ENCODE data around the gene TRPM2. TPM values are rescaled to one million over a fixed set of nuclear protein-coding genes. Genes with fewer than 3 reads are reported as not detected.

TRPM2 gene
- total and polyA plus RNA-seq, 2 of the 13 experiments (the other 11 are each of a cell fraction or from before 2014, with no cell fraction given), result 0.07 to 0.20 TPM

- TF ChIP-seq EP300 (IDR thresholded peaks at IDR 0.05; ENCODE audit: low read depth in 2 of 2, low read length in 2 of 2) (0 out of 4 replicates have a peak, but pooled peaks of 1 of the 2 experiments have one; percentile 3), EP300 (CRISPR knock-in tag; IDR thresholded peaks at IDR 0.05; ENCODE audit: borderline replicate concordance) (no peak; the same call in 1 of the 2 replicates), NKX3-1 (CRISPR knock-in tag; IDR thresholded peaks at IDR 0.05) (no peak), ZNF629 (CRISPR knock-in tag; conservative IDR thresholded peaks at IDR 0.05) (0 out of 2 replicates have a peak, but pooled peaks have one; percentile 30), ZHX2 (IDR thresholded peaks at IDR 0.05; ENCODE audit: low read depth) (peak; percentile 86), ZHX2 (CRISPR knock-in tag; IDR thresholded peaks at IDR 0.05; ENCODE audit: borderline replicate concordance) (peak; percentile 37; the same call in 1 of the 2 replicates), ZNF543 (CRISPR knock-in tag; IDR thresholded peaks at IDR 0.05) (0 out of 2 replicates have a peak, but pooled peaks have one; percentile 47), SKIL (CRISPR knock-in tag; IDR thresholded peaks at IDR 0.05; ENCODE audit: borderline replicate concordance) (no peak), TEAD3 (CRISPR knock-in tag; optimal IDR thresholded peaks at IDR 0.05; ENCODE audit: borderline replicate concordance) (peak; percentile 52), ZNF260 (CRISPR knock-in tag; IDR thresholded peaks at IDR 0.05; ENCODE audit: borderline replicate concordance, low read depth) (no peak), ZBTB46 (CRISPR knock-in tag; IDR thresholded peaks at IDR 0.05; ENCODE audit: borderline replicate concordance) (no peak), ZNF660 (CRISPR knock-in tag; IDR thresholded peaks at IDR 0.05; ENCODE audit: borderline replicate concordance, low read depth) (no peak), IRF2 (CRISPR knock-in tag; IDR thresholded peaks at IDR 0.05) (peak; percentile 84), ZNF678 (CRISPR knock-in tag; IDR thresholded peaks at IDR 0.05) (no peak)
- TF ChIP-seq, protein P1, sequence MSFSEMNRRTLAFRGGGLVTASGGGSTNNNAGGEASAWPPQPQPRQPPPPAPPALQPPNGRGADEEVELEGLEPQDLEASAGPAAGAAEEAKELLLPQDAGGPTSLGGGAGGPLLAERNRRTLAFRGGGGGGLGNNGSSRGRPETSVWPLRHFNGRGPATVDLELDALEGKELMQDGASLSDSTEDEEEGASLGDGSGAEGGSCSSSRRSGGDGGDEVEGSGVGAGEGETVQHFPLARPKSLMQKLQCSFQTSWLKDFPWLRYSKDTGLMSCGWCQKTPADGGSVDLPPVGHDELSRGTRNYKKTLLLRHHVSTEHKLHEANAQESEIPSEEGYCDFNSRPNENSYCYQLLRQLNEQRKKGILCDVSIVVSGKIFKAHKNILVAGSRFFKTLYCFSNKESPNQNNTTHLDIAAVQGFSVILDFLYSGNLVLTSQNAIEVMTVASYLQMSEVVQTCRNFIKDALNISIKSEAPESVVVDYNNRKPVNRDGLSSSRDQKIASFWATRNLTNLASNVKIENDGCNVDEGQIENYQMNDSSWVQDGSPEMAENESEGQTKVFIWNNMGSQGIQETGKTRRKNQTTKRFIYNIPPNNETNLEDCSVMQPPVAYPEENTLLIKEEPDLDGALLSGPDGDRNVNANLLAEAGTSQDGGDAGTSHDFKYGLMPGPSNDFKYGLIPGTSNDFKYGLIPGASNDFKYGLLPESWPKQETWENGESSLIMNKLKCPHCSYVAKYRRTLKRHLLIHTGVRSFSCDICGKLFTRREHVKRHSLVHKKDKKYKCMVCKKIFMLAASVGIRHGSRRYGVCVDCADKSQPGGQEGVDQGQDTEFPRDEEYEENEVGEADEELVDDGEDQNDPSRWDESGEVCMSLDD (CRISPR knock-in tag; IDR thresholded peaks at IDR 0.05; ENCODE audit: borderline replicate concordance), result peak; percentile 16; the same call in 1 of the 2 replicates
Measured at GRCh38 chr21:44338971-44339910, 14.2 kb upstream of the TRPM2 start, which contains the start of gene CFAP410 (continued).

All from HepG2 (cell line).